ENCODE data around the gene STX5.
"Not testable (repeated sequence)": the region's sequence is repeated elsewhere in the genome, so short reads cannot be mapped to it uniquely, and the experiment has no call there.

The STX5 gene

DNA sequence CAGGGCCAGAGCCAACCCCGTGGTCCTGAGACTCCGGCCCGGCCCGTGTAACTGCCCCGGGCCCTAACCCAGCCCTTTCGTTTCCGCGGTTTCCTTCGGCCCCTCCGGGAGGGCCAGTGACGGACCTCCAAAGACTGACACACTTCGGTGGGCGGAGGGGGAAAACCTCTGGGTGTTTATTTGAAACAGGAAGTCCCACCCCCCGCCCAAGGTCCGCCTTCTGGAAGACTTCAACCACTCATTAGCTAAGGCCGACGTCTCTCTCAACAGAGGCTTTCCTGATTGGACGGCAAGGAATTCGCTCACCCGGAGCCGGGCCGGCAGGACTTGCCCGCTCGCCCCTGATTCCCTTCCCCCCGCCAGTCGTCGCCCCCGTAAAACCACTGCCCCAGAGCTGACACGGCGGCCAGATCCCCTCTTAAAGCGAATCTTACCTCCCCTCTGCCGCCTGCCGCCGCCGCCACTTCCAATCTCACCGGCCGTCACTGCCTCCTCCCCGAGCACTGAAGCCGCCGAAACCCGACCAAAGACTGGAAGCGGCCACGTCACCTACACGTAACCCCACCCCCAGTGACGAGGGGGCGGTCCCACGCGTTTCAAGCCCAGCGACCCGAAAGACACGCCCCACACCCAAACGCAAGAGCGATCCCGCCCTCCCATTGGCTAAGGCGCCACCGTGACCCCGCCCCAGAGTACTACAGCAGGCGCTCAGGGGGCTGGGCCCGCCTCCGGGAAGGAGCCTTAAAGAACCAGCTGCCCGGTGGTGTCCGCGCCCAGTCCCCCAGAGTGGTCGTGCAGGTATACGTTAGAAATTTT is at the start of gene STX5:
Gene STX5 (minus strand): TSS at position 532 of the 816 bp plus-strand sequence. CDS start 808 bp downstream, outside the sequence.
- peak; percentile 98 for DNase-seq

DNA sequence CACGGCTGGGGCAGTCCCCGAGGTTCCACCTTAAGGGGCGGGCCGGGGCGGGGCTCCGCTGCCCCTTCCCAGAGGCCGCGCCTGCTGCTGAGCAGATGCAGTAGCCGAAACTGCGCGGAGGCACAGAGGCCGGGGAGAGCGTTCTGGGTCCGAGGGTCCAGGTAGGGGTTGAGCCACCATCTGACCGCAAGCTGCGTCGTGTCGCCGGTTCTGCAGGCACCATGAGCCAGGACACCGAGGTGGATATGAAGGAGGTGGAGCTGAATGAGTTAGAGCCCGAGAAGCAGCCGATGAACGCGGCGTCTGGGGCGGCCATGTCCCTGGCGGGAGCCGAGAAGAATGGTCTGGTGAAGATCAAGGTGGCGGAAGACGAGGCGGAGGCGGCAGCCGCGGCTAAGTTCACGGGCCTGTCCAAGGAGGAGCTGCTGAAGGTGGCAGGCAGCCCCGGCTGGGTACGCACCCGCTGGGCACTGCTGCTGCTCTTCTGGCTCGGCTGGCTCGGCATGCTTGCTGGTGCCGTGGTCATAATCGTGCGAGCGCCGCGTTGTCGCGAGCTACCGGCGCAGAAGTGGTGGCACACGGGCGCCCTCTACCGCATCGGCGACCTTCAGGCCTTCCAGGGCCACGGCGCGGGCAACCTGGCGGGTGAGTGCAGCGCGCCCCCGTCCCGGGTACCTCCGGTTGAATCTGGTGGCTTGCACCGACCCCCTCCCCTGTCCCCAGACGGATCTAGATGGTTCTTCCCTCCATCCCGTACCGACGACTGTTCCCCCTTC is 49.1 kb upstream of the STX5 start, which contains the start of gene SLC3A2:
Gene SLC3A2 (plus strand): TSS at position 94 of the 776 bp plus-strand sequence. CDS start 128 bp downstream, at position 222.
- peak; percentile 87 for DNase-seq

- peak; percentile 74 for DNase-seq
These were observed 48.5 kb upstream of the STX5 start for GRCh38 chr11:62880231-62880802.

DNA sequence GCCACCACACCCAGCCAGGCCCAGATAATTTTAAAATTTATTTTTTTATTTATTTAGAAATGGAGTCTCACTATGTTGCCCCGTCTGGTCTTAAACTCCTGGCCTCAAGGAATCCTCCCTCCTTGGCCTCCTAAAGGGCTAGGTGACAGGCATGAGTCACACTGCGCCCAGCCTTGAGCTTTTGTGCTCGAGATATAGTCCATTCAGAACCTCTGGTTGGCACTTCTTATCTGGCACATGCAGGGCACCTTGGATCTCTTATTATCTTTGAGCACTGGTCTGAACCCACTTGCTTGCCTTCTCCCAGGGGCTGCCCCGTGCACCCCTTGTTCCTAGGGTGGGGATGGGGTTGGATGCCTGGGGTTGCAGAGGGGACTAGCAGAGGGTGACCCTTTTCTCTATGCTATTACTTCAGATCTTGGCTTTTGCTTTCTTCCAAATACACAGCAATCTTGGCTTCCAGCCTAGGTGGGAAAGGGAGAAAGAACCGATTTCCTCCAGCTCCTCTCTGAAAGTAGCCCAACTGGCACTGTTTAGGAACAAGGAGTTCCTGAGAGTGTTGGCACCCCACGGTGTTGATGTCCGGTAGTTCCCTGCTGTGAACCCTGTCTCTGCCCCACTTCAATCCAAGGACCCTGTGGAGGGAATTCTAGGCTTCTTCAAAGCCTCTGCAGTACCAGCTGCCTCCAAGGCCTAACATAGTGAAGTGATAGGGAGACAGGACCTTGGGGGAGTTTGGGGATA is 47.6 kb upstream of the STX5 start:
- no peak for DNase-seq

GRCh38 chr11:62876712-62877111 is 44.9 kb upstream of the STX5 start:
- DNase-seq = no peak

DNA sequence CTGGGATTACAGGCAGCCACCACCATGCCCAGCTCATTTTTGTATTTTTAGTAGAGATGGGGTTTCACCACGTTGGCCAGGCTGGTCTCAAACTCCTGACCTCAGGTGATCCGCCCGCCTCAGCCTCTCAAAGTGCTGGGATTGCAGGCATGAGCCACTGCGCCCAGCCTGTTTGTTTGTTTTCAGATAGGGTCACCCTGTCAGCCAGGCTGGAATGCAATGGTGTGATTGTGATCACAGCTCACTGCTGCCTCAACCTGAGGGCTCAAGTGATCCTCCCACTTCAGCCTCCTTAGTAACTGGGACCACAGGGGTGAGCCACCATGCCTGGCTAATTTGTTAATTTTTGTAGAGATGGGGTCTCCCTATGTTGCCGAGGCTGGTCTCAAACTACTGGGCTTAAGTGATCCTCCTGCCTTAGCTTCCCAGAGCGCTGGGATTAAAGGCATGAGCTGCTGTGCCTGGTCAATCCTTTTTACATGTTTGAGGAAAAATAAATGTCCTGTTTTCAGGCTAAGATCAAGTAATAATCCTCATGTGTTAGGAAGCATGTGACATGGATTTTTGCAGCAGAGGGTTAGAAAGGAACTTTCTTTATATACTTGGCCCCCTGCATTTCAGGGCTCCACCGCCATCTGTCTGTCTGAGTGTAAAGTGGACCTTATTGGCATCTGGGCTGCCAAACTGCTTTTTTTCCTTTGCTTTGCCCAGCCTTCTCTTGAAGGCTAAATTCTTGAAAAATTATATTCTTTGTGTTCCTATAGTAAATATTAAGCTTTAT is 44.0 kb upstream of the STX5 start:
- no peak for DNase-seq

GRCh38 chr11:62874851-62875250 is 43.0 kb upstream of the STX5 start:
- no peak for DNase-seq

DNA sequence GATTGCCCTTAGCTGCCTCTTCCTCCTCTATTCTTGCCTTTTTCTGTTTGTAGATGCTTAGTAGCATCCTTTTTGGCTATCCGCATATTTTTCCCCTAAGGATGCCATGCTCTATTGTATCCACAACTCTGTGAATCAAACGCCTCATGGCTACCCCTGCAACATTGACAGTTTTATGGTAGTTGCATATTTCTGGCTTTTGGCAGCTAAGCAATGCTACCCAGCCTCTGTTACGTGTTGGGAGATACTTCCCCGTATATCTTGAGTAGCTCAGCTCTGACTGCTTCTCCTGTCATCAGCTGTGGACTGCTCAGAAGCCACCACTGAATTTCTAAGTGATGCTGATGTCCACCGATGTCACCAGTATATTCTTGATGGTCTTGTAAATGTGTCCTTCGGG is 33.8 kb upstream of the STX5 start:
- DNase-seq = peak; percentile 62

- DNase-seq = no peak
These were observed 32.0 kb upstream of the STX5 start for GRCh38 chr11:62863687-62864335.

GRCh38 chr11:62861564-62862192 is 29.8 kb upstream of the STX5 start:
- not testable (repeated sequence) for DNase-seq

DNA sequence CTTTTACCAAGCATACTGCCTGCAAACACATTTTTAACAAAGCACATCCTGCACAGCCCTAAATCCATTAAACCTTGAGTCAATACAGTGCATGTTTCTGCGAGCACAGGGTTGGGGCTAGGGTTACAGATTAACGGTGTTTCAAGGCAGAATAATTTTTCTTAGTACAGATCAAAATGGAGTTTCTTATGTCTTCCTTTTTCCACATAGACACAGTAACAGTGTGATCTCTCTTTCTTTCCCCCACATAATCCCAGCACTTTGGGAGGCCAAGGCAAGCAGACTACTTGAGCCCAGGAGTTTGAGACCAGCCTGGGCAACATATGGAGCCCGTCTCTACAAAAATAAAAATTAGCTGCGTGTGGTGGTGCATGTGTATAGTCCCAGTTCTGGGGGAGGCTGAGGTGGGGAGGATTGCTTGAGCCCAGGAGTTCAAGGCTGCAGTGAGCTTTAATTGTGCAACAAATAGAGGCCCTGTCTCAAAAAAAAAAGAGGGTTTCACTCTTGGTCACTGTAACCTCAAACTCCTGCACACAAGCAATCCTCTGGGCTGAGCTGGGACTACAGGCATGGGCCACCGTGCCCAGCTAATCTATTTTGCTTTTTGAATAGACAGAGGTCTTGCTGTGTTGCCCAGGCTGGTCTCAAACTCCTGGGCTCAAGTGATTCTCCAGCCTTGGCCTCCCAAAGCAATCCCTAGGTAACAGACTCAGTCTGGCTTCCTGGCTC is 29.1 kb upstream of the STX5 start:
- DNase-seq = no peak

DNA sequence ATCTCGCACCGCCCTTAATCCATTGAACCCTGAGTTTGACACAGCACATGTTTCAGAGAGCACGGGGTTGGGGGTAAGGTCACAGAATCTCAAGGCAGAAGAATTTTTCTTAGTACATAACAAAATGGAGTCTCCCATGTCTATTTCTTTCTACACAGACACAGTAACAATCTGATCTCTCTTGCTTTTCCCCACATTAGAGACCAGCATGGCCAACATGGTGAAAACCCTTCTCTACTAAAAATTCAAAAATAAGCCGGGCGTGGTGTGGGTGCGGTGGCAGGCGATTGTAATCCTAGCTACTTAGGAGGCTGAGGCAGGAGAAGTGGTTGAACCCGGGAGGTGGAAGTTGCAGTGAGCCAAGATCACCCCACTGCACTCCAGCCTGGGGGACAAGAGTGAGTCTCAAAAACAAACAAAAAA is 27.4 kb upstream of the STX5 start:
- DNase-seq = not testable (repeated sequence)

- no peak for DNase-seq
These were observed 26.4 kb upstream of the STX5 start for GRCh38 chr11:62858201-62858600.

DNA sequence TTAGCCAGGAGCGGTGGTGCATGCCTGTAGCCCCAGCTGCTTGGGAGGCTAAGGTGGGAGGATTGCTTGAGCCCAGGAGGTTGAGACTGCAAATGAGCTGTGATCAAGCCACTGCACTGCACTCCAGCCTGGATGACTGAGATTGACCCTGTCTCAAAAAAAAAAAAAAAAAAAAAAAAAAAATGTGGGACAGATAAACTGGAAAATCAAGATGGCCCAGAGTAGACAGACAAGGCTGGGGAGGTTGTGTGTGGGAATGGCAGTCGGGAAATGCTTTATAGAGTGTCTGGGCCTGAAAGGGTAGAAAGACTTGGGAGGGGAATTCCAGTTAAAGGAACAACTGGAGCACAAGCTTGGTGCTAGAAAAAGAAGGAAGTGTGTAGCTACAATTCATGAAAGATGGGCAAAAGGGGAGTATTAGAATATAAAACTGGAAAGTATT is 25.7 kb upstream of the STX5 start:
- DNase-seq = no peak

GRCh38 chr11:62856333-62856895 is 24.6 kb upstream of the STX5 start:
- DNase-seq = no peak

DNA sequence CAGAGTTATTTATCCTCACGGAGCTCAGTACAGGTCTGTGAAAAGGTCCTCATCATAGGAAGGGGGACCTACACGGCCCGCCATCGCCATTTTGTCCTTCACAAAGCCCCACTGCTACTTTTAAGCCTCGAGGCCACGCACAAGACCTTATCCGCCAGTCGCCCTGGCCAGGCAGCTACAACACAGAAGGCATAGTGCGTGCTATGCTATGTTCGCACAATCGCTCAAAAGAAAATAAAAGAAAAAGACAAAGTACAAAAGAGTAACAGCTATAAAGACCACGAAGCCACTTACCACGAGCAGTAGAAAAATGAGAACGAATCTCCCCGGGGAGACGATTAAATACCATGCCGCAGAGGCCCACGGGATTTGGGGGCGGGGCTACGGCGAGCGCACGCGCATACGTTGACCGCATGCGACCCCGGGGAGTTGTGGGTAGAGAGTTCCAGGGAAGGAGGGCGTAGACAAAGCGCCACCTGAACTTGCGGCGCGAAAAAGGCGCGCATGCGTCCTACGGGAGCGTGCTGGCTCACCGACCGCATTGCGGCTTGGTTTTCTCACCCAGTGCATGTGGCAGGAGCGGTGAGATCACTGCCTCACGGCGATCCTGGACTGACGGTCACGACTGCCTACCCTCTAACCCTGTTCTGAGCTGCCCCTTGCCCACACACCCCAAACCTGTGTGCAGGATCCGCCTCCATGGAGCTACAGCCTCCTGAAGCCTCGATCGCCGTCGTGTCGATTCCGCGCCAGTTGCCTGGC is 23.9 kb upstream of the STX5 start:
- peak; percentile 98 for DNase-seq

DNA sequence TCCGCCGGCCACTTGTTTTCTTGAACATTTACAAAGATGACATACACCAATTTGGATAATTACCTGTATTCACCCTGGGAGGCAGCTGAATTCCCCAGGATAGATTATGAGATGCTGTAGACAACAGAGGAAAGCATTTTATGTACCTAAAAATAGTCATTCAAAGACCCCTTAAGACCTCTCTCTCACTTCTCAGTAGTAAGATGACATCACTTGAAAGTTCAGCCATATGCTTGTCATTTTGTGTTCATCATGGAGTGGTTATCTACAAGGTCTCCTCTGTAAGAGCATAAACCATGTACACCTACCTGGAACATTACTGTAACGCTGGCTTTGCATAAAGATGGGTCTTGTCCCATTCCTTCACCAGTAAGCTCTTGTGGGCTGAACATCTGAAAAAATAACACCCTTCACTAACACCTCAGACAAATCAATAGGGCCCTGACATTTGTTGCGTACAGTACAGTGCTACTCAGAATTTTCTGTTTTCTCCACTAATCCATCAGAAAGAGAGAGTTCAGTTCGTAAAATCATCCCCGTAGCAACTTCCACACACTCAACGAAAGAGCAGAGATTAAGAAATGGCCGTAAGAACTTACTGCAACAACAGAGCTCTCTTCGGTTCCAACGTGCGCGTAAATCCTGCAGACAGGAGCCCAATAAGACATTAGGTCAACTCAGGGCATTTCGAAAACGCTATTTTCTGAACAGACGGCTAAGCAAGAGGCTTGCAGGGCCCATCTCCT is 23.1 kb upstream of the STX5 start:
- no peak for DNase-seq

Data from fibroblast of skin of right quadriceps (primary cell).